Measurements from ENCODE around the gene CD164L2.

Gene CD164L2

DNA sequence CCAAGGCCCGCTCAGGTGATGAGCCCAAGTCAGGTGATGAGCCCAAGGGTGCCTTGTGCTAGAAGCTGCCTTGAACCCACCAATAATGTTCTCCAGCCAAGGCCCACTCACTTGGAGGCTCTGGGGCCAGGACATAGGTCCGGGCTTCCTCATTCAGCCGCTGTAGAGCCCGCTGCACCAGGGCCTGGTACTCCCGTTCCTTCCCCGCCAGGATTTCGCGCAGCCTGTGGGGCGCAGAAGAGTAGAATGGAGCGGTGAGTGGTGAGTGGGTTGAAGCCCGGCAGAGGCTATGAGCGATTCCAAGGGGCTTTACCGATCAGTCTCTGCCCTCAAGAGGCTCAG, 26.9 kb downstream of the CD164L2 start:
- TF ChIP-seq, protein P1, sequence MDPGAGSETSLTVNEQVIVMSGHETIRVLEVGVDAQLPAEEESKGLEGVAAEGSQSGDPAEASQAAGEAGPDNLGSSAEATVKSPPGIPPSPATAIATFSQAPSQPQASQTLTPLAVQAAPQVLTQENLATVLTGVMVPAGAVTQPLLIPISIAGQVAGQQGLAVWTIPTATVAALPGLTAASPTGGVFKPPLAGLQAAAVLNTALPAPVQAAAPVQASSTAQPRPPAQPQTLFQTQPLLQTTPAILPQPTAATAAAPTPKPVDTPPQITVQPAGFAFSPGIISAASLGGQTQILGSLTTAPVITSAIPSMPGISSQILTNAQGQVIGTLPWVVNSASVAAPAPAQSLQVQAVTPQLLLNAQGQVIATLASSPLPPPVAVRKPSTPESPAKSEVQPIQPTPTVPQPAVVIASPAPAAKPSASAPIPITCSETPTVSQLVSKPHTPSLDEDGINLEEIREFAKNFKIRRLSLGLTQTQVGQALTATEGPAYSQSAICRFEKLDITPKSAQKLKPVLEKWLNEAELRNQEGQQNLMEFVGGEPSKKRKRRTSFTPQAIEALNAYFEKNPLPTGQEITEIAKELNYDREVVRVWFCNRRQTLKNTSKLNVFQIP (CRISPR knock-in tag; IDR thresholded peaks at IDR 0.05; ENCODE audit: borderline replicate concordance, low read depth): no peak
- TF ChIP-seq SNAI2 (CRISPR knock-in tag; IDR thresholded peaks at IDR 0.05) (no peak), CSDC2 (CRISPR knock-in tag; IDR thresholded peaks at IDR 0.05) (no peak), ZC3H10 (CRISPR knock-in tag; IDR thresholded peaks at IDR 0.05) (no peak), ZFP30 (CRISPR knock-in tag; IDR thresholded peaks at IDR 0.05) (no peak), ISL1 (CRISPR knock-in tag; IDR thresholded peaks at IDR 0.05) (no peak), TCF4 (CRISPR knock-in tag; IDR thresholded peaks at IDR 0.05; ENCODE audit: borderline replicate concordance) (no peak), ARNTL (CRISPR knock-in tag; IDR thresholded peaks at IDR 0.05; ENCODE audit: borderline replicate concordance, low read depth) (no peak), GLIS3 (CRISPR knock-in tag; IDR thresholded peaks at IDR 0.05) (no peak), TSHZ2 (CRISPR knock-in tag; IDR thresholded peaks at IDR 0.05) (no peak), ZNF565 (CRISPR knock-in tag; conservative IDR thresholded peaks at IDR 0.05; ENCODE audit: low read depth) (no peak)
- TF ChIP-seq, protein P2, sequence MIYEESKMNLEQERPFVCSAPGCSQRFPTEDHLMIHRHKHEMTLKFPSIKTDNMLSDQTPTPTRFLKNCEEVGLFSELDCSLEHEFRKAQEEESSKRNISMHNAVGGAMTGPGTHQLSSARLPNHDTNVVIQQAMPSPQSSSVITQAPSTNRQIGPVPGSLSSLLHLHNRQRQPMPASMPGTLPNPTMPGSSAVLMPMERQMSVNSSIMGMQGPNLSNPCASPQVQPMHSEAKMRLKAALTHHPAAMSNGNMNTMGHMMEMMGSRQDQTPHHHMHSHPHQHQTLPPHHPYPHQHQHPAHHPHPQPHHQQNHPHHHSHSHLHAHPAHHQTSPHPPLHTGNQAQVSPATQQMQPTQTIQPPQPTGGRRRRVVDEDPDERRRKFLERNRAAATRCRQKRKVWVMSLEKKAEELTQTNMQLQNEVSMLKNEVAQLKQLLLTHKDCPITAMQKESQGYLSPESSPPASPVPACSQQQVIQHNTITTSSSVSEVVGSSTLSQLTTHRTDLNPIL (CRISPR knock-in tag; IDR thresholded peaks at IDR 0.05; ENCODE audit: low read depth): no peak
- TF ChIP-seq, protein P3, sequence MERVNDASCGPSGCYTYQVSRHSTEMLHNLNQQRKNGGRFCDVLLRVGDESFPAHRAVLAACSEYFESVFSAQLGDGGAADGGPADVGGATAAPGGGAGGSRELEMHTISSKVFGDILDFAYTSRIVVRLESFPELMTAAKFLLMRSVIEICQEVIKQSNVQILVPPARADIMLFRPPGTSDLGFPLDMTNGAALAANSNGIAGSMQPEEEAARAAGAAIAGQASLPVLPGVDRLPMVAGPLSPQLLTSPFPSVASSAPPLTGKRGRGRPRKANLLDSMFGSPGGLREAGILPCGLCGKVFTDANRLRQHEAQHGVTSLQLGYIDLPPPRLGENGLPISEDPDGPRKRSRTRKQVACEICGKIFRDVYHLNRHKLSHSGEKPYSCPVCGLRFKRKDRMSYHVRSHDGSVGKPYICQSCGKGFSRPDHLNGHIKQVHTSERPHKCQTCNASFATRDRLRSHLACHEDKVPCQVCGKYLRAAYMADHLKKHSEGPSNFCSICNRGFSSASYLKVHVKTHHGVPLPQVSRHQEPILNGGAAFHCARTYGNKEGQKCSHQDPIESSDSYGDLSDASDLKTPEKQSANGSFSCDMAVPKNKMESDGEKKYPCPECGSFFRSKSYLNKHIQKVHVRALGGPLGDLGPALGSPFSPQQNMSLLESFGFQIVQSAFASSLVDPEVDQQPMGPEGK (CRISPR knock-in tag; IDR thresholded peaks at IDR 0.05; ENCODE audit: borderline replicate concordance): no peak
- ATAC-seq: no peak

GRCh38 chr1:27355683-27356082, 27.4 kb downstream of the CD164L2 start:
- TF ChIP-seq BACH2 (CRISPR knock-in tag; IDR thresholded peaks at IDR 0.05; ENCODE audit: borderline replicate concordance) (no peak), ZNF70 (CRISPR knock-in tag; IDR thresholded peaks at IDR 0.05) (no peak), ZNF565 (CRISPR knock-in tag; conservative IDR thresholded peaks at IDR 0.05; ENCODE audit: low read depth) (no peak), ZNF8 (CRISPR knock-in tag; IDR thresholded peaks at IDR 0.05) (no peak), TCF4 (CRISPR knock-in tag; IDR thresholded peaks at IDR 0.05; ENCODE audit: borderline replicate concordance) (no peak), RARB (CRISPR knock-in tag; IDR thresholded peaks at IDR 0.05) (no peak), ZC3H10 (CRISPR knock-in tag; IDR thresholded peaks at IDR 0.05) (no peak), ZFP3 (CRISPR knock-in tag; IDR thresholded peaks at IDR 0.05) (no peak), ZFP30 (CRISPR knock-in tag; IDR thresholded peaks at IDR 0.05) (no peak), TSHZ2 (CRISPR knock-in tag; IDR thresholded peaks at IDR 0.05) (no peak), SNAI2 (CRISPR knock-in tag; IDR thresholded peaks at IDR 0.05) (no peak), ESRRG (CRISPR knock-in tag; IDR thresholded peaks at IDR 0.05) (no peak), PPARA (CRISPR knock-in tag; IDR thresholded peaks at IDR 0.05; ENCODE audit: borderline replicate concordance) (no peak), ISL1 (CRISPR knock-in tag; IDR thresholded peaks at IDR 0.05) (no peak), OSR1 (CRISPR knock-in tag; IDR thresholded peaks at IDR 0.05) (no peak), CSRNP3 (CRISPR knock-in tag; IDR thresholded peaks at IDR 0.05) (no peak), TOX (CRISPR knock-in tag; IDR thresholded peaks at IDR 0.05; ENCODE audit: borderline replicate concordance) (no peak)
- TF ChIP-seq, protein P3 (CRISPR knock-in tag; IDR thresholded peaks at IDR 0.05; ENCODE audit: borderline replicate concordance): no peak
- TF ChIP-seq, protein P1 (CRISPR knock-in tag; IDR thresholded peaks at IDR 0.05; ENCODE audit: borderline replicate concordance, low read depth): no peak
- no peak for ATAC-seq
